ENCODE data around the gene ITPR3. TPM values are rescaled to one million over a fixed set of nuclear protein-coding genes. Genes with fewer than 3 reads are reported as not detected.
A peak's percentile ranks its signal among the peaks of the same experiment; 100 is the strongest.
"Not testable (repeated sequence)": the region's sequence is repeated elsewhere in the genome, so short reads cannot be mapped to it uniquely, and the experiment has no call there.

The ITPR3 gene
- total RNA-seq, 4 donors from 2014 or later = 174 to 206 (median 199) TPM

- Histone ChIP-seq H3K9me3 (no peaks in the 10 kb centered on the region), H3K4me3 (no peak overlapping the region), H3K4me1 (peaks cover 79% of the 10 kb centered on the region), H3K27ac (peak overlapping the region; percentile 85), H3K36me3 (no peaks in the 10 kb centered on the region), H3K27me3 (no peaks in the 10 kb centered on the region)
- no peak for TF ChIP-seq POLR2A (IDR thresholded peaks at IDR 0.05)
- TF ChIP-seq POLR2AphosphoS5 (IDR thresholded peaks at IDR 0.05) = no peak
- TF ChIP-seq EP300 (IDR thresholded peaks at IDR 0.05) = no peak
- no peak for TF ChIP-seq CTCF (IDR thresholded peaks at IDR 0.05)
- 56% methylated on average over 10 of the region's 10 CpGs for WGBS
- no peak for DNase-seq (ENCODE audit: low spot score in 2 of 2)
These were observed 8.9 kb downstream of the ITPR3 start for GRCh38 chr6:33630014-33630413.

- DNase-seq (ENCODE audit: low spot score in 2 of 2); H3K9me3 ChIP-seq; H3K27me3 ChIP-seq; H3K4me3 ChIP-seq; H3K36me3 ChIP-seq: not testable (repeated sequence)
- WGBS = 78% methylated on average over 13 of the region's 13 CpGs
- H3K4me1 ChIP-seq = peaks cover 72% of the 10 kb centered on the region
- H3K27ac ChIP-seq = peak overlapping the region; percentile 85
These were observed 10.4 kb downstream of the ITPR3 start for GRCh38 chr6:33631521-33631920.

GRCh38 chr6:33631971-33632557 is 10.9 kb downstream of the ITPR3 start:
- Histone ChIP-seq H3K4me1 (peaks cover 72% of the 10 kb centered on the region), H3K9me3 (no peaks in the 10 kb centered on the region), H3K4me3 (no peak overlapping the region), H3K27ac (peak overlapping the region; percentile 85), H3K36me3 (no peaks in the 10 kb centered on the region), H3K27me3 (no peaks in the 10 kb centered on the region)
- no peak for TF ChIP-seq CTCF (IDR thresholded peaks at IDR 0.05)
- no peak for TF ChIP-seq EP300 (IDR thresholded peaks at IDR 0.05)
- no peak for TF ChIP-seq POLR2A (IDR thresholded peaks at IDR 0.05)
- TF ChIP-seq POLR2AphosphoS5 (IDR thresholded peaks at IDR 0.05) = no peak
- no peak for DNase-seq (ENCODE audit: low spot score in 2 of 2)
- 70% methylated on average over 4 of the region's 4 CpGs for WGBS

GRCh38 chr6:33632558-33633039 is 11.5 kb downstream of the ITPR3 start:
- Histone ChIP-seq H3K4me3 (peak overlapping the region; percentile 52), H3K36me3 (no peaks in the 10 kb centered on the region), H3K27me3 (no peaks in the 10 kb centered on the region), H3K27ac (peak overlapping the region; percentile 85), H3K4me1 (peaks cover 70% of the 10 kb centered on the region), H3K9me3 (no peaks in the 10 kb centered on the region)
- DNase-seq (ENCODE audit: low spot score in 2 of 2) = peak in 1 of 2 donors; percentile 76
- TF ChIP-seq CTCF (IDR thresholded peaks at IDR 0.05) (peak; percentile 32 to 68), POLR2A (IDR thresholded peaks at IDR 0.05) (no peak)
- 93% methylated on average over 3 of the region's 6 CpGs for WGBS

GRCh38 chr6:33633084-33633461 is 12.0 kb downstream of the ITPR3 start:
- DNase-seq (ENCODE audit: low spot score in 2 of 2) = peak in 1 of 2 donors; percentile 66
- peak overlapping the region; percentile 52 for H3K4me3 ChIP-seq

More at GRCh38 chr6:33633084-33633461, 12.0 kb downstream of the ITPR3 start:
- WGBS = 34% methylated on average over 21 of the region's 21 CpGs
- Histone ChIP-seq H3K9me3 (no peaks in the 10 kb centered on the region), H3K4me1 (peaks cover 65% of the 10 kb centered on the region), H3K27me3 (no peaks in the 10 kb centered on the region), H3K36me3 (no peaks in the 10 kb centered on the region), H3K27ac (peak overlapping the region; percentile 85)
- TF ChIP-seq POLR2AphosphoS5 (IDR thresholded peaks at IDR 0.05) (no peak), CTCF (IDR thresholded peaks at IDR 0.05) (no peak), EP300 (IDR thresholded peaks at IDR 0.05) (no peak), POLR2A (IDR thresholded peaks at IDR 0.05) (no peak)

All from suprapubic skin (tissue), 4 donors.